Stimulated activated CD4-positive, alpha-beta T cell treated with anti-CD3 and anti-CD28 coated beads, Interleukin-4, amount 100 ng/mL, for 24 hours (primary cell): ENCODE results near the gene TMEM74B.

Experiments used
- DNase-seq: peaks from one replicate; pipeline ENCODE4 v3.0.0-alpha.2; 2020

TMEM74B gene

GRCh38 chr20:1204576-1204975, 19.8 kb upstream of the TMEM74B start:
- DNase-seq: no peak

DNA sequence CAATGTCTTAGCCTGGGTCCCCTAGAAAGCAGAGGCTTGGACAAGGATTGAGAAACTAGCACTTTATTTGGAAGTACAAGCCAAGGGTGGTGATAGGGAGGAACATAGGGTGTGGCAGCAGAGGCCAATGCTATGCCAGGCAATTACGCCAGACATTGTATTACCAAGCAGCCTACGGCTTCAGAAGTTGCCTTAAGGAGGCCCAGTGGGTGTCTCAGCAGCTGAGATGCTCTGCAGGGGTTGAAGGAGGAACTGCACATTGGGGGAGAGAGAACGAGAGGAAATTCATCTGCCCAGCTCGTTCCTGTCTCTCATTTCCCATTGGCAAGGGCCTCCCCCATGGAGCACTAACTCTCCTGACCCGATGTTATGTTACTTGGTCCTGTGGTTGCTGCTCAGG, 19.3 kb upstream of the TMEM74B start:
- DNase-seq: no peak

DNA sequence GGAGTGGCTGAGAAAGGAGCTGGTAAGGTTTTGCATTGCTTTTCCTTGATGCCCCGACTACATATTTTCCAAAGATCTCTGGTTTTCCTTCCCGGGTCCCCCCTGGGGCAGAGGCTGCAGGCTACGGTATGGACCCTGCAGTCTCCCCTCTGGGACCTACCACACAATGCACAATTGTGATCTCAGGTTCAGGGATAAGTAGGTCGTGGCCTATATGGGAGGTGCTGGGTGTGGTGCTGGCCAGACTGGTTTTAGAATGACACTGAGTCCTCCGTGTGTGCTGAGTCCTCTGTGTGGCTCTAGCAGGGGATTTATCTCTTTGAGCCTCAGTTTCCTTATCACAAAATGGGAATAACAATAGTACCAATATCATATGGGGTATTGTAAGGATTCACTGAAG, 18.8 kb upstream of the TMEM74B start:
- DNase-seq: no peak

- no peak for DNase-seq
These were observed 18.2 kb upstream of the TMEM74B start, which contains the start of gene C20orf202 for GRCh38 chr20:1202762-1203504. C20orf202 (plus strand) TSS chr20:1203454; CDS start chr20:1203586, 132 bp downstream.

DNA sequence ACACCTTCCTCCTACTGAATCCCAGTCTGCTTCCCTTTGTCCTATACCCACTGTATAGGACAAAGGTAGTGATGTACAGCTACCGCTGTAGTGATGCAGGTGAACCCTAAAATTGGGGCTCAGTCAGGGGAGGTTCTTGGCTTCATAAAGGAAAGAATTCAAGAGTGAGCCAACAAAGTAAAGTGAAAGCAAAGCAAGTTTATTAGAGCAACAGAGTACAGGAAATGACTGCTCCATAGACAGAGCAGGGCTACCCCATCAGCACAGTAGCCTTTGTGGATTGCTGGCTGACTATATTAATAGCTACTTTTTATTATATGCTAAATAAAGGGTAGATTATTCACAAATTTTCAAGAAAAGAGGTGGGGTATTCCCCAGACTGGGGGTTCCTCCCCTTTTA, 15.2 kb upstream of the TMEM74B start:
- no peak for DNase-seq

DNA sequence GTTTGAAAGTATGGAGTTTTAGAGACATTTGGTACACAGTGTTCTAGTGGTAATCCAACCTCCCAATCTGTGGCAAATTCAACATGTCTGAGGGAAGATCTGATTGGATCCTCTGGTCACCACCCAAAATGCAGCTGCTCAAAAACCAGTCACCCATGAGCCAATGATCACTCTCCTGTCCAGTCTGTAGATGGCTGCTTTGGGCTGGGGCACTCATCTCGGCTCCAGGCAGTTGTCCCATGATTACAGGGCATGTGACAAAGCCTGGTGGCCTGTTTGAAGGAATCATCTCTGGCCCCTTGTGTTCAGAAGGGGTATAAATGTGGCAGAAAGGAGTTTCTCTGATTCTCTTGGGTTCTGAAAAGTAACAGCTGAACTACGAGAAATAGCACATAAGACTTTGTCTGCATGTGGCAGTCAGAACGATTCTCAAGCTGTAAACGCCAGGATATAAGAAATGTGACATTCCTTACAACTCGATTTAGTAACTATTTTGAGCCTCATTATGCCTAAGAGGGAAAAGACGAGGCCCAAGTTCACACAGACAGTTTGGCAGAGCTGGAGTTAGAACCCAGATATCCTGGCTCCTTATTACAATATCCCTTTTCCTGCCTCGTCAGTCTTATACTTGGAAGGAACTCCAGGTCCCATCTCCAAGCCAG, 14.6 kb upstream of the TMEM74B start:
- no peak for DNase-seq

DNA sequence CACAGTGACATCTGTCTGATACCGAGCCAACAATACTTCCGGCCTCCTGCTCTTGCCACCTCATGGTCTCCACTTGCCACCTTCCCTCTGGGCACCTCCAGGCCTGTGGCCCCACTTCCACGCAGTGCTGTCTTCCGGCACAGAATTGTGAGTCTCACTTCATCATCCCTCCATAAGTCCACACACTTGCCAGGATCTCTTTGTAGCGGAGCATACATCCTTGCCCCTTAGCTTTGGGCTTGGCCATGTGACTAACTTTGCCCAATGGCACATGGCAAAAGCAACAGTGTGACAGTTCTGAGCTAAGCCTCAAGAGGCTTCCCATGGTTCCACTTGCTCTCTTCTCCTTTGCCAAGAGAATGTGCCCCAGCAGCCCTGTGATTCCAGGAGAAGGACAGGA, 14.0 kb upstream of the TMEM74B start:
- no peak for DNase-seq

DNA sequence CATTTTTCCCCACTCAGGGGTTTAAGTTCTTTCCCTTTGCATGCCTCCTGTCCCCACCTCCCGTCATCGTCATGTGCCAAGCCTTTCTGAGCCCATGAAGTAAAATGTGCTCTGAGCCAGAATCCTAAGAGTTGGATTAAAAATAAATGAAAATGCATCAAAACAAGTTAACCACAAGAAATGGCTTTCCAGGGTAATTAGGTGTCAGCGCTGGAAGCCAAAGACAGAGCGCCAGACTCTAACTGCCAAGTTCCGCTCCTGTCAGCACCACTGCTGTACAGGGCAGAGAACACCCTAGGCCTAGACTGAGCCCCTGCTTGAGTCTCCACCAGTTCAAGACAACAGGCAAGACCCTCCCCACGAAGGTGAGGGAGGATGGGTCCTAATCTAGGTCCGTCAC, 13.0 kb upstream of the TMEM74B start:
- no peak for DNase-seq

DNA sequence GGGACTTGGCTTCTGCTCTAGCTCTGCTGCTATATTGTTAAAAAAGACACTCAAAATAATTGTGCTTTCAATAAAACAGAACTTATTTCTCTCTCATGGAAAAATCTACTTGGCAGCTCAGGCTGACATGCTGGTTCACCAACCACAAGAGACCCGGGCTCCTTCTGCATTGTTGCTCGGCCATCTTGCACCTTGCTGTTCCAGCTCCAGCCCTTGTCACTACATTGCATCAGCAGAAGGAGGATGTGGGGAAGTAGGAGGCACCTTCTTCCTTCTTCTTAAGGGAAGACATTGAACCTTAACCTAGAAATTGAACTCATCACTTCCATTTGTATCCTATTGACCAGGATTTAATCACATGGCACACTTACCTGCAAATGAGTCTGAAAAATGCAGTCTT, 11.9 kb upstream of the TMEM74B start:
- DNase-seq: no peak

GRCh38 chr20:1195226-1195625, 10.4 kb upstream of the TMEM74B start:
- no peak for DNase-seq

GRCh38 chr20:1191299-1191698, 6.5 kb upstream of the TMEM74B start:
- DNase-seq: no peak

DNA sequence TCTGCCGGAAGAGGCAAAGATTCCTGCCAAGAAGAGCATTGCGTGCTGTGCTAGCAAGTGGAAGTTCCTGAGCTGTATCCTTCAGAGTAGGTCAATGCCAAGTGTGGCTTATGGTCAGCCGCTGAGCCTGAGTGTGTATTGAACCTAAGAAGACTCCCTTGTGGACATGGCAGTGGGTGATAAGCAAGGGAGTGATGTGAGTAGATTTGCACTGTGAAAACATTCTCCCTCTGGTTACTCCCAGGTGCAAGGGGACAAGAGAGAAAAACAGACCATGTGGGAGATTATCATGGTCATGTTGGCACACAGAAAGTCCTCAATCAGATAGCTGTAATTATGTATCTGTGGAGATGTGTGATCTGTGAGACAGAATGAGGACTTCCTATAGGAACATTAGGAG, 6.1 kb upstream of the TMEM74B start:
- DNase-seq: no peak

DNA sequence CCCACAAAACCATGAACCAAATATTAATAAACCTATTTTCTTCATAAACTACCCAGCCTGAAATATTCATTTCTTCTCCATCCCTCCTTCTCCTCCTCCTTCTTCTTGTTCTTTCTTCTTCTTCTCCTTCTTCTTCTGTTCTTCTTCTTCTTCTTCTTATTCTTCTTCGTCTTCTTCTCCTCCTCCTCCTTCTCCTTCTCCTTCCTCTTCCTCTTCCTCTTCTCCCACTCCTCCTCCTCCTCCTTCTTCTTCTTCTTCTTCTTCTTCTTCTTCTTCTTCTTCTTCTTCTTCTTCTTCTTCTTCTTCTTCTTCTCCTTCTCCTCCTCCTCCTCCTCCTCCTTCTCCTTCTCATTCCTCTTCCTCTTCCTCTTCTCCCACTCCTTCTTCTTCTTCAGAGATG, 5.0 kb upstream of the TMEM74B start:
- no peak for DNase-seq

- DNase-seq: no peak
These were observed 3.6 kb upstream of the TMEM74B start for GRCh38 chr20:1188347-1188746.

GRCh38 chr20:1187605-1188171, 2.9 kb upstream of the TMEM74B start:
- no peak for DNase-seq

DNA sequence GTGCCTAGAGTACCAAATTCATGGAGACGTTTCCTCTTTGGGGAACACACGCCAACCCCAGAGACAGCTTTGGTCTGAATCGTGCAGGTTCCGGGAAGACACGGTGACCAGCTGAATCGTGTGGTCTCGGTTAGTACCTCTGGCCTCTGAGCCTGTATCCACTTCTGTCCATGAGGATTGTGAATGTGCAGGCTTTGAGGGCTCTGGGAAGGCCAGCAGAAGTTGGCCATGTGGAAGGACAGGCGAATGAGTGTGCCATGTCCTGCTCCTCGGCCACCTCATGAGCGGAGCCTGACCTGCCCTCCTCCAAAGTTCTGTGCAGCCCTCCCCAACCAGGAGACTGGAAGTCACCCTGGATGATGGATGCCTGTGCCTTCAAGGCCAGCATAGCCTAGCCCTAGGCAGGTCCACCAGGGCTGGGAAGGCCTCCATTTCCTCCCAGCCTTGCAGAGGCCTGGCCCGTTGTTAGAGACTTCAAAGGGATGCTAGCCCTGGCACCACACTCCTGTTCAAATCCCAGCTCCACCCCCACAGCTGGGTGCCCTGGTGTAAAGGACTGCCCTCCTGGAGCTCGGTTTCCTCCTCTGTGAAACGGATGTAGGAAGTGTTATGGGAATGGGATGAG, 1.7 kb upstream of the TMEM74B start:
- DNase-seq: no peak

GRCh38 chr20:1185790-1186334, 1.1 kb upstream of the TMEM74B start:
- DNase-seq: peak; percentile 50

DNA sequence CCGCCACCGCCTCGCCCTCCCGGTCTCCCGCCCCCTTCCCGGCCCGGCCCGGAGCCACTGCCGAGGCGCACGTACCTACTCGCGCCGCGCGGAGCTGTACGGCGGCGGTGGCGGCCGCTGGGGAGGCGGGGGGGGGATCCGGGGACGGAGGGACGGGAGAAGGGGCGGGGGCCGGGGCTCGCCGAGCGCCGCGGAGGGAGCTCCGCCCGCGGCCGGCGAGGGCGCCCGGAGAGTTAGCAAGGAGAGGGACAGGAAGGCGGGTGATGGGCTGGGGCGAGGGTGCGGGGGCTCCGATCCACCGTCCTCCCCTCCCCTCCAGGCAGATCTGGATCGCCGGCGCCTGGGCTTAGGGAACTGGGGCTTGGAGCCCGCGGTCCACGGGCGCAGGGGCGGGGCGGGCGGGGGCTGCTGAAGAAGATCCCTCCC, 548 bp upstream of the TMEM74B start:
- DNase-seq: no peak

DNA sequence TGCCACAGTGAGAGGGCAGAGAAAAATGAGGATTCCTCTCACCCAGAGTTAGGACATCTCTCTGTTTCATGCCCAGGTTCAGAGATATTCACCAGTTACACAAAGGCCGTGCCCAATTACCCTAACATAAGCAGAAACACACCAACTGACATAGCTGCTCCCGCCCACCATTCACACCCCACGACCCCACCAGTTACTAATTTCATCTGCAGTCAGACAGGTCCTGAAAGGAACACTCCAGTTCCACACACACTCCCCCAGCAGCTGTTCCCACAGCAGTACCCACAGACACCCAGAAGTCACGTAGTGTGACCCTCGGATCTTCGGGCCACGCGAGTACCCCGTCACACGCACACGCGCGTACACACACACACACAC, 532 bp downstream of the TMEM74B start:
- DNase-seq: no peak

- DNase-seq: no peak
These were observed 1.6 kb downstream of the TMEM74B start for GRCh38 chr20:1183153-1183552.

DNA sequence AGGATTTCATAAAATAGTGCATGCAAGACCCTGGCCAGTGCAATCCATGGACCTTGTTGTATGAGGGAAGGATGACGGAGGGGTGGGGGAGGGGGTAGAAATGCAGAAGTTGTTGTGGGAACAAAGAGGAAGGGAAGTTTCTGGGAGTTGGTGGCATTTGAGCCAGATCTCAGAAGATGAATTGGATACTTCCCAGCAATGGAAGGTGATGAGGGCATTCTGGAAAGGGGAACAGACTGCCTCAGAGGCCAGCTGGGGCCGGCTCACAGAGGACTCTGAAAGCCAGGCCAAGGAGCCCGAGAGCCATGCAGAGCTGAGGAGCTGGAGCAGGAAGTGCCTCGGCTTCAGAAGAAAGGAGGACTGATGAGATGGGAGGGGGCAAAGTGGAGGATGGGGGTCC, 2.7 kb downstream of the TMEM74B start:
- no peak for DNase-seq

DNA sequence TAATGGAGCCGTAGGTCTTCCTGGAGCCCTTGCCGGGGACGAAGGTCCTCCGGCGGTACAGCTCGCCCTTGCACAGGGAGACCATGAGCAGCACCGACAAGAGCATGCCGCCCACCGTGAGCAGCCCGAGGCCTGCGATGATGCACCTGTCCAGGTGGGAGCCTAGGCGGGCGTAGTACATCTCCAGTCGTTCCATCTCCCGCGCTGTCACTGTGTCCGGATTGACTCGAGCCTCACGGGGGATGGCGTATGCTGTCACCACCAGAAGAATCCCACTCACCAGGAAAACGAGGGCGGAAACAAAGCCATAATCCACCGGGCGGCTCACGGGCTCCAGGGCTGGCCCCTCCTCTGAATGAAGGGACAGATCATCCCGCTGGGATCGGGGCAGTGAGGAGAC, 3.8 kb downstream of the TMEM74B start:
- no peak for DNase-seq

GRCh38 chr20:1178623-1179022, 6.2 kb downstream of the TMEM74B start:
- no peak for DNase-seq

DNA sequence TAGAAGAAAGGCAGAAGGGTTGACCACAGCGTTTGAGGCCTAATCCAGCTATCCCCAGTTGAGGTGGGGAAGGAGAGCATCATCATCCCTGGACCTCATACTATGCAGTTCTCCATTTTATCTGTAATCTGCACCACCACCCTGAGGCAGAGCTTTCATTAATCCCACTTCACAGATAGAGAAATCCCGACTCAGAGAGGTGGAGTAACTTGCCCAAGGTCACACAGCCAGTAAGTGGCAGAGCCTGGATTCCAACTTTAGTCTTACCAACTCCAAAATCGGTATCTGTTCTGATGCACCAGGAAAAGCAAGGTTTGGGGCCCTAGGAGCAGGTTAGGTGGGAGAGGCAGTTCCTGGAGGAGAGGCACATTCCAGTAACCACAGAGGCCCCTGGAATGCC, 6.7 kb downstream of the TMEM74B start:
- DNase-seq: no peak
